ENCODE measurements around the gene CCNDBP1.

Gene CCNDBP1

DNA sequence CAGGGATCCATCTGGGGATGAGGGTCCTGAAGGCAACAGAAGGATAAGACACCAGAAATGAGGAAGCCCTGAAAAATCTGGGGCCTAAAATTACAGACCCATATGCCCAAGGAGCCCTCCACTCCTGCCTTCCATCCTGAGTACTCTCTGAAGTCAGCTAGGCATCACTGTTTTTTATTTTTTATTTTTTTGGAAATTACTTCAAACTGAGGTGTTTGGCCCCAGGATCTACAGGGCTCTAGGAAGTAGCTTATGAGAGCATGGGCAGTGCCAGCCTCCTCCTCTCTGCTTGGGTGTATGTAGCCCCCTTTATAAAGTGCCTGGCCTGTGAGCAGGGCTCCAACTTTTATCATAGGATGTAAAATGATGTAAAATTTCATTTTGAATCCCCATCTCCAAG lies 27.7 kb downstream of the CCNDBP1 start:
- in situ Hi-C loops (cut with HindIII; ENCODE audit: low pct_ligation_motif_present, low sequenced_read_pairs), result no loop called here
- Histone ChIP-seq H3K27ac (no peak overlapping the region), H3K4me3 (ENCODE audit: low read depth, low read length) (no peak overlapping the region), H3K36me3 (replicated peaks) (no peaks in the 10 kb centered on the region), H3K27me3 (replicated peaks) (peaks cover 5% of the 10 kb centered on the region)
- TF ChIP-seq, protein P1, sequence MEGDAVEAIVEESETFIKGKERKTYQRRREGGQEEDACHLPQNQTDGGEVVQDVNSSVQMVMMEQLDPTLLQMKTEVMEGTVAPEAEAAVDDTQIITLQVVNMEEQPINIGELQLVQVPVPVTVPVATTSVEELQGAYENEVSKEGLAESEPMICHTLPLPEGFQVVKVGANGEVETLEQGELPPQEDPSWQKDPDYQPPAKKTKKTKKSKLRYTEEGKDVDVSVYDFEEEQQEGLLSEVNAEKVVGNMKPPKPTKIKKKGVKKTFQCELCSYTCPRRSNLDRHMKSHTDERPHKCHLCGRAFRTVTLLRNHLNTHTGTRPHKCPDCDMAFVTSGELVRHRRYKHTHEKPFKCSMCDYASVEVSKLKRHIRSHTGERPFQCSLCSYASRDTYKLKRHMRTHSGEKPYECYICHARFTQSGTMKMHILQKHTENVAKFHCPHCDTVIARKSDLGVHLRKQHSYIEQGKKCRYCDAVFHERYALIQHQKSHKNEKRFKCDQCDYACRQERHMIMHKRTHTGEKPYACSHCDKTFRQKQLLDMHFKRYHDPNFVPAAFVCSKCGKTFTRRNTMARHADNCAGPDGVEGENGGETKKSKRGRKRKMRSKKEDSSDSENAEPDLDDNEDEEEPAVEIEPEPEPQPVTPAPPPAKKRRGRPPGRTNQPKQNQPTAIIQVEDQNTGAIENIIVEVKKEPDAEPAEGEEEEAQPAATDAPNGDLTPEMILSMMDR (IDR thresholded peaks at IDR 0.05; ENCODE audit: low read depth, low read length, missing control alignments), result no peak
- DNase-seq, result no peak

DNA sequence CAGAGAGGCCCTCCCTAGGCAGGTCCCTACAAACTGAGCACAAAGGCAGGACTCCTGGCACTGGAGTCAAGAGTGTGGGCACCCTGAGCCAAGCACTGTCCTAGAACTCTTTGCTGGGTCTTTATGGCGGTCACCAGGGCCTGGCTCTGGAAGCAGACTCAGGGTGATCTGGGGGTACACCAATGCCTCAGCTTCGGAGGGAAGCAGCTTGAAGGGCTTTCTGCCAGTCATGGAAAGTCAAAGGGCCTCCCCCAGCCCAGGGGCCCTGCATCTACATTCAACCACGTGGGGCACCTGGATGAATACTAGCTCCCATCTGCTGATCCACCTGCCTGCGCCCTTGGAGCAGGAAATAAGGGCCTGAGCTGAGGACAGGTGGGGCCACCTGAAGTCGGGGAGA lies 28.3 kb downstream of the CCNDBP1 start:
- Histone ChIP-seq H3K4me3 (ENCODE audit: low read depth, low read length) (no peak overlapping the region), H3K36me3 (replicated peaks) (no peaks in the 10 kb centered on the region), H3K27me3 (replicated peaks) (peaks cover 4% of the 10 kb centered on the region), H3K27ac (no peak overlapping the region)
- no peak for DNase-seq
- TF ChIP-seq, protein P1 (IDR thresholded peaks at IDR 0.05; ENCODE audit: low read depth, low read length, missing control alignments), result no peak
- in situ Hi-C loops (cut with HindIII; ENCODE audit: low pct_ligation_motif_present, low sequenced_read_pairs), result no loop called here

DNA sequence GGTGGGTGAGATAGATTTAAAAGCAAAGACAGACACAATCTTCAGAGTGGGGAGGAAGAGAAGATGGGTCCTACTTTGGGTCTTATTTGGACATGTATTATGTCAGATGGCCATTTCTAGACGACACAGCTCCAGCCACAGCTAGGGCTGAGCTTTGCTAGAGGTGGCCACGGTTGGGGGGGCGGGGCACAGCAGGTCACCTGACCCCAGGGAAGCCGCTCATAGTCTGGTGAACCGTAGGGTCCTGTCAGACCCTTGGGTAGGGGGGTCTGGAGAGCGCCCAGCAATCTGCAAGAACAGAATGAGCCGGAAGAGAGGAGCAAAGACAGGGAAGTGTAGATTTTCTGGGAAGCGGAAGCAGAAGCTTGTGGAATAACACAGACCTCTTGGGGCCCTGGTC lies 29.0 kb downstream of the CCNDBP1 start:
- TF ChIP-seq, protein P1 (IDR thresholded peaks at IDR 0.05; ENCODE audit: low read depth, low read length, missing control alignments), result no peak
- in situ Hi-C loops (cut with HindIII; ENCODE audit: low pct_ligation_motif_present, low sequenced_read_pairs), result no loop called here

DNA sequence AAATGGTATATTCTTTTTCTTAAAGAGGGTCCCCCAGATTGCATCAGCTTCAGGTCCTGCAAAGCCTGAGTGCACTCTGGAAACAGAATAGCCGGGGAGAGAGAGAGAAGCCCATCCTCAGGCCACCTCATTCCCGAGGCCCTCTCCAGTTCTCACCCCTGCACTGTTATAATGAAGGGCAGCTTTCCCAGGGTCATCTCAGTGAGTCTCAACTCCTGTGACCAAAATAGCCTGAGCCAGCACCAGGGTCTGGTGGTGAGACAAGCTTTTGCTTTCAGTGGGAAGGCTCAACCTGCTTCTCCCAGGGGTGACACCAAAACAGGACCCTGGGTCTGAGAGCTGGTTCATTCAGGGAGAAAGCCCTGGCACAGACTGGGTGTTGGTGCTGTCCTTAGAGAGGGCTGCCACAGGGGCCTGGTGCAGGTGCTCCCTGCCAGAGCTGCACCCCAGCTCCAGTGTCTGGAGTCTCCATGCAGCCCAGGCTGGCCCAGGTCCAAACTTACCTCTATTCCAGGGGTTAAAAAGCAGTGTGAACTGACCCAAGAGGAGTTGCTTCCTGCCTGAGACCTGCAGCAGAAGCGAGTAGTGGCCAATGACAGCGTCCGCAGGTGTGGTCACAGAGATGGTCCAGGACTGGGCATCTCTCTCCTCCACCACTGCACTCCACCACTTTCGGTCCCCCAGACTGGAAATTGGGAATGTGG lies 29.5 kb downstream of the CCNDBP1 start:
- Histone ChIP-seq H3K4me3 (ENCODE audit: low read depth, low read length) (no peak overlapping the region), H3K36me3 (replicated peaks) (no peaks in the 10 kb centered on the region), H3K27me3 (replicated peaks) (peaks cover 4% of the 10 kb centered on the region), H3K27ac (no peak overlapping the region)
- TF ChIP-seq, protein P1 (IDR thresholded peaks at IDR 0.05; ENCODE audit: low read depth, low read length, missing control alignments), result no peak
- in situ Hi-C loops (cut with HindIII; ENCODE audit: low pct_ligation_motif_present, low sequenced_read_pairs), result no loop called here
- no peak for DNase-seq

More for the DNA sequence above, 29.0 kb downstream of the CCNDBP1 start:
- H3K27me3 ChIP-seq (replicated peaks), result peaks cover 4% of the 10 kb centered on the region
- no peak overlapping the region for H3K27ac ChIP-seq
- H3K4me3 ChIP-seq (ENCODE audit: low read depth, low read length), result no peak overlapping the region
- no peak for DNase-seq
- no peaks in the 10 kb centered on the region for H3K36me3 ChIP-seq (replicated peaks)

DNA sequence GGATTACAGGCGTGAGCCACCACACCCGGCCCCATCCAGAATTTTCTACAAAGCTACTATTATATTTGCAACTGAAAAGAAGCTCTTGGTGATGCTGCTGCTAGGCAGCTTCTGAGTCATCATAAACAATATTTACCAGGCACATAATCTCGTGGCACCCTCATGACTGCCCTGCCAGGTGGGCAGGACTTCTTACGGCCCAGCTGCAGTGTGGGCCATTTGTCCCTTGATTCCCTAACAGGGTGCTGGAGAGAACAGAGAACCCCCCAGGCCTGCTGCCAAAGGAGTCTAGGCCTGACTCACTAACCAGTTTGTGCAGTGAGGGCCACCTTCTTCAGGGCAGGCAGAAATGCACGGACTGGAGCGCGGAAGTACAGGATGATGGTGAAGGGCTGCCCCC lies 30.8 kb downstream of the CCNDBP1 start:
- peak; percentile 19 for DNase-seq
- in situ Hi-C loops (cut with HindIII; ENCODE audit: low pct_ligation_motif_present, low sequenced_read_pairs), result no loop called here
- Histone ChIP-seq H3K27me3 (replicated peaks) (peaks cover 4% of the 10 kb centered on the region), H3K36me3 (replicated peaks) (no peaks in the 10 kb centered on the region), H3K4me3 (ENCODE audit: low read depth, low read length) (no peak overlapping the region), H3K27ac (no peak overlapping the region)
- TF ChIP-seq, protein P1 (IDR thresholded peaks at IDR 0.05; ENCODE audit: low read depth, low read length, missing control alignments), result no peak
